Body of pancreas (tissue), 4 donors: ENCODE measurements around the gene COL26A1.
"Not testable (repeated sequence)": the region's sequence is repeated elsewhere in the genome, so short reads cannot be mapped to it uniquely, and the experiment has no call there.

Experiments used
- CTCF ChIP-seq, 7 experiments: fragments of 450-650 bp in 4 of 7; fragments of 200-600 bp in 3 of 7; sonication (generic) in 3 of 7; IDR thresholded peaks; one replicate each; pipeline ENCODE4 v1.5.1; 2016 to 2019; ENCODE audit warnings: antibody characterized with exemption in 7 of 7
- POLR2A ChIP-seq, 3 donors: fragments of 450-650 bp; IDR thresholded peaks; one replicate each; pipeline ENCODE4 v1.6.1; 2016; ENCODE audit warnings: antibody characterized with exemption in 3 of 3, mild to moderate bottlenecking in 2 of 3

GRCh38 chr7:101434155-101434554 is 71.5 kb downstream of the COL26A1 start:
- not testable (repeated sequence) for TF ChIP-seq CTCF, POLR2A (IDR thresholded peaks at IDR 0.05)
